Putamen (tissue), 1 donor: Measurements from ENCODE around the gene ACSL6.

ENCODE experiments used
- DNase-seq: peaks from one replicate; pipeline ENCODE4 v3.0.0-alpha.2; 2016; ENCODE audit warnings: low spot score

The ACSL6 gene

DNA sequence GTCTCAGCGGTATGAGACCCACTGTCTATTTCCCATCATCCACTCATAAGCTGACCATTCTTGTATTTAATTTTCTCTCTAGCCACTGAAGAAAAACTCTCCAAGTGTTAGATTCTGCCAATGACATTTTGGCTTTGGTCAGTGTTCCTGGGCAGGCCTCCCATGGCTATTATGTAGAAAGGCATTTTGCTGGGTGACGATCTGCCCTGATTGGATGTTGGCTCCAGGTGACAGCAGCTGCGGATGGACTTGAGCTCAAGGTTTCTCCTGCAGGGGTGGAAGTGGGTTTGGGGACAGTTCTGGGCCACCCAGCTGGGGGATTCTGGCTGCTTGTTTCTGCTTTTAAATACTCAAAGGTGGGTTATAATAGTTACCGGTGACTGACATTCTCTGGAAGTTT lies 31.6 kb downstream of the ACSL6 start:
- DNase-seq: no peak

DNA sequence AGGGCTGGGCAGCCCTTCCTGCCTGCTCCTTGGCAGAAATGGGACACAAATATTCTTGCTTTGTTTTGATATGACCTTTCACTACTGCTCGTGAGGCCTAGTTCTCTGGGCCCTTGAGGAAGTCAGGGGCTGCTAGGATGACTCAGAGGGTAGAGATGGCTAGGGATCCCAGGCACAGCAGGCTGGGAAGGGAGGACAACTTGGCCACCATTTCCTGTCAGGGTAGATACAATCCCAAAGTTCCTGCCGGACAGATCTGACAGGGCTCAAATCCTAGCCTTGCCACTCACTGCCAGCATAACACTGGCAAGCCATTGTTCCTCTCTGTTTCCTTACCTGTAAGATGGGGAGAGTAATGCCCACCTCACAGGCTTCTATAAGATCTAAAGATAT lies 34.2 kb downstream of the ACSL6 start:
- no peak for DNase-seq

DNA sequence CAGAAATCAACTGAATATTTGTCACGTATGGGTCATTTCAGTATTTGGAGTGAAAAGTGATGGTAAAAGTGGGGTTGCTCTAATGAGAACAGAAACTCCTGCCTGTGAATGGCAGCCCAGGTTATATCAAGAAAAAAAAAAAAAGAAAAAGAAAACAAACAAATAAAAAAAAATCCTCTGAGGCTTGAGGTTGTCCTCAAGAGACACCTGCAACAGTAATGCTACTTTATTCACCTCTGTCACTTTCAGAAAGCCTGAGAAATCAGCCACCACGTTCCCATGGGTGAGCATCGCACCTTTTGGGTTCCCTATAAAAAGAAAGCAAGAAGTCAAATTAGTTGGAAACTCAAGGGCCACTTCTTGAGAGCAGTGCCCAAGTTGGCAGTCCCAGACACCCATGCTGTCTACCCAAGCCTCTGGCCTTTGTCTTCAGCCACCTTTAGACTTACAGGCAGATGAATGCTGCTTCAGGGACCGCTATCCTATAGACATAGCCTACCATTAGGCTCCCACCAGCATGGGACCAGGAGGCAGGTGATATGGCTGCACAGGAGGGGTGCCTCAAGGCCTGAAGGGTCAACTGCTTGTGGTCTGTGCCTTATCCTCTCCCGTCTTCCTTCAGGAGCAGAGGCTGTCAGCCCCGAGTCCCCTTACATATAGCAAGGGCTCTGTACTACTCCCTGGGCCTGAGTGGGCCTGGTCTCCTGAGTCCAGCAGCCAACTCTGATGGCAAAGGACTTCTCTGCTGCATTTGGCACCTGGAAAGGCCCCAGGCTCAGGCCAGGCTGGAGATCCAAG lies 34.8 kb downstream of the ACSL6 start:
- DNase-seq: no peak

DNA sequence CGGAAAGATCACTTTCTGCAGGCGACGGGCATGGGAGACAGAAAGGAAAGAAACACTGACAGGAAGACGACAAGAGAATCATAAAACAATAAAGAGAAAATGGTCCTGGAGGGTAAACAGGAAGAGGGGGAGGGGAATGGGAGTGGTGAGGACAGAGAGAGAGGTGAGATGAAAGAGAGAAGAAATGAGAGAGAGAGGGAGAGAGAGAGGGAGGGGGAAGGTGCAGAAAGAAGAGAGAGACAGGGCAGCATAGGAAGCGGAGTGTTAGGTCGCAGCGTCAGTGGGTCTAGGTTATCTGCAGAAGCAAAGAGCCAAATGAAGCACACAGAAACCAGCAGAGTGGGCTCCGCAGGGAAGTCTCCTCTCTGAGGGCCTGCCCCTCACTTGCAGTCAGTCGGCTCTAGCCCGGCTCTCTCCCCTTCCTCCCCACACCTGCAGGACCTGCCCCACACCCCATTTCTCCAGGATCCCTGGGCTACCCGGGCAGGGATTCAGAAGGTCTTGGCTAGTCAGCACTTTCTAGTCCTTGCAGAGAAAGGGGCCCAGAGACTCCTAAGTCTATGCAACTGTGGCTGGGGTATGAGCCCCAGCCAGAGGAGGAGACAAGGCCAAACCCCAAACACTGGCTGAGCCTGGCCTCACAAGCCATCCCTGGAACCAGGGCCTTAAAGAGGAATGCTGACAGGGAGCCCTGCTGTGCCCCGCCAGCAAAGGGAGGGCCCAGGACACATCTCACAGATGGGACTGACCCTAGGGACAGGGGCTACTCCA lies 36.3 kb downstream of the ACSL6 start:
- no peak for DNase-seq

DNA sequence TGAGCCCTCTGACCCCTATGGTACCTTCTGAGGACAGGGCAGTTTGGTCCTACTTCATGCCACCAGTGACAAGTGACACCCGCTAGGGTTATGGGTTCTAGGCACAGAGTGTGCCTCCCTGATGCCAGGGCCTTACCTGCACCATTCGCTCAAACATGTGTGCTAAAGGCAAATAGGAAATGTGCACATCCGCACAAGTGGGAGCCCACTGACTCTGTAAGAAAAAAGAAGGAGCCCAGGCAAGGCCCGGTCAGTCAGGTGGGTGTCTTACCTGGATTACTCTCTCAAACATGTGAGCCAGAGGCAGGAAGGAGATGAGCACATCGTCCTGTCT lies 36.9 kb downstream of the ACSL6 start:
- DNase-seq: no peak

DNA sequence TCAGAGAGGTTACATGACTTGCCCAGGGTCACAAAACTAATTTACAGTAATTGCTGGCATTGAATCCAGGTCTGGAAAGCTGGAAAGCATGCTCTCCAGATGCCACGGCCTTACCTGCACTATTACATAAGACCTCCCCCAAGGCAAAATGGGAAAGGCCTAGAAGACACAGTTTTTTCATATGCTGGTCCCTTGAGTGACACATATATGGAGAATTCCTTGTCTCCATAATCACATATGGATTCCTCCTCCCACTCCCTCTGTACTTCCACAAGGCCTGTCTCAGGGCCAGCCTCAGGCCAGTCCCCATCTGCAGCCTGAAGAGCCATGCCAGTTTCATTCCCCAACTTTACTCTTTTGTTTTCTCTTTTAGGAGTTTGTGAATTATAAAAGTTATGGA lies 37.4 kb downstream of the ACSL6 start:
- no peak for DNase-seq

DNA sequence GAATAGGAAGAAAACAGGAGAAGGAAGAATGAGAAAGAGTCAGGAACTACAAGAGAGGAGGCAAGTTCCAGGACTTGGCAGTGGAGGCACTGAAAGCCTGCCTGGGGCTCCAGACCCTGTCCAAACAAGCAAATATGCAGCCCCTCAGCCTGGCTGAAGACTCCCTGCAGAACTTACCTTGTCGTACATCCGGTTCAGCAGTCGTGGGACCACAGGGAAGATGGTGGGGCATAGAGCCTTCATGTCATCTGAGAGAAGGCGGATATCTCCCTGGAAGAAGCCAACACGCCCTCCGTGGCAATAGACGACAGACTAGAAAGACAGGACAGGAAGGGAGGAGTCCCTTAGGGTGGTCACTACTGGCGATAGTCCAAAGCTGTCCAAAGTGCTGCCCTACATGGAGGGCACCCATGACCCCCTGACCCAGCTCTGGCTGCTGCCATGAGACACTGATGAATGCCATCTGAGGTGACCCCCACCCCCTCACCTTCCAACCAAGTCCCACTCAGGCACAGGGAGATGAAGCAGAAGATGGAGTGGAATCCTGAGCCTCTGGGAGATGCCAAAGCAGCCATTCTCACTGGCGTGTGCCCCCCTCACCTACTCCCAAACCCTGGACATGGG lies 38.3 kb downstream of the ACSL6 start:
- DNase-seq: no peak

DNA sequence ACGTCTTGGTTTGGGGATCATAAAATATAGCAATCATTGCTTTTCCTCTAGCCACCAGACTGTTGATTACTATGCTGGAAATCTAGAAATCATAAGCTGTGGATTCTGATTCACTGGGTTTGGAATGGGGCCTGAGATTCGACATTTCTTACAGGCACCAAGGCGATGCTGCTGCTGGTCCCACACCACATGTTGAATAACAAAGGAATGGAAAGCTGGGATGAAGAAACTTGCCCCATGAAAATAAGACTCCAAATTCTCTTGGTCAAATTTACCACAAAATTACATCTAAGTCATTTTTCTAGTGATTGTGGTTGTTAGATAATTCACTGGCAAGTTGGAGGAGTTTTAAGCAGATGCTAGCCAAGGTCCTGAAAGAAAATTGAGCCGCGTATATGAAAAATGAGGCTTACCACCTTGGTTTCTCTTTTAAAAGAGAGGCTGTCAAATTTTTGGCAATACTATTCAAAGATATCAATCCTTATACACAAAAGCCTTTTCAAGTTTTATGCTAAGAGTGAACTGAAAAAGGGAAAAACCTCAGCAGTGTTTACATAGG lies 43.0 kb downstream of the ACSL6 start:
- DNase-seq: no peak

DNA sequence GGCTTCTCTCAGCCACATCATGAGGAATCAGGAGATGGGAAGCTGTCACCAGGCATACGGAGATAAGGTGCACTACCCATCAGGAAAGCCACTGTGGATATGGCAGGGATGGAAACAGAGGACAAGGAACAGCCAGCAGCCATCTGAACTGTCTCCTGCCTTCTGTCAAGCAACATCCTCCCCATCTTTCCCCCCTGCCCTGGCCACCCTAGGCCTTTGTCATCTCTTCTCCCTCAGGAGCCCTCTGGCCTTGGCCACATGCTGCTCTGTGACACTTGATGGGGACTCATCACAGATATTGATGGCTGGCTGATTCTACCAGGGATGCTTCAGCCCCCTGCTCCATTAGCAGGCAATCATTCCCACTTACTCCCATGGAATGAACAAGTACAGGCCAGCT lies 44.9 kb downstream of the ACSL6 start:
- DNase-seq: no peak

DNA sequence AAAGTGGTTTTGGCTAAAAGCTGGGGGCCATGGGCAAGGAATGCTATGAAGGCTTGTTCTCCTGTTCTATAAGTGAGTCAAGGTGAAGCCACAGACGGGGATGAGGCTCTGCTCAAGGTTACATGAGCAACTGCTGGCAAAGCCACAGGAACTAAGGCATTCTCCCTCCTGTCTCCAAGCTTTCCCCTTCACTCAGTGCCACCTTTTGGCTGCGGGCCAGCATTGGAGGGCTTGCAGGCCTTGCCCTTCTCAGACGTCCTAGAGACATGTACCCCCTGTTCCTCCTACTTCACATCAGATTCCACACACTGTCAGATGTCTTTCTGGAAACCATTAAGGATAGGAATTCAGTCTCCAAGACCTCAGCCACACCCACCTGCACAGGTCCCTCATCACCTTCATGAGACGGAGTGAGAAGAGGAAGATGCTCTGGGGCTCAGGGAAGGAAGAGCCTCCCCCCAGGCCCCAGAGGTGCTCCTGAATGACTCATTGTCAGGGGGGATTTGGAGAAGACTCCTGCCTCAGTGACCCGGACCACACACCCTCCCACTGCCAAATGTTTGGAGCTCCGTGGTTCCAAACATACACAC lies 45.5 kb downstream of the ACSL6 start:
- DNase-seq: no peak

DNA sequence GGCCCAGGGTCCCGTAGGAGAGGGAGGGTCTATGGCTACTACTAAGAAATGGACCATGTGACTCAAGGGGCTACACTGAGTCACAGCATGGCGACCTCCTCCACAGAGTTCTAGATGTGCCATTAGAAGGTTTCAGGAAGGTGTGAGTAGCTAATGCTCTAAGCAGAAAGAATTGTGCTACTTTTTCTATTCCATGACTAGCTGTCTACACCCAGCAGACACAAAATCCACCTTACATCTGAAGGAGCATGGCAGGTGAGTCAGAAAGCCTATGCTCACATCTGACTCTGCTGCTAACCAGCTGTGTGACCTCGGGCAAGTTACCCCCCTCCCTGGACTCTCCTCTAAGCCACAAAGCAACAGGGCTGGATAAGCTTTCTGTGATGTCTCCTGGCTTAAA lies 51.6 kb downstream of the ACSL6 start:
- no peak for DNase-seq

DNA sequence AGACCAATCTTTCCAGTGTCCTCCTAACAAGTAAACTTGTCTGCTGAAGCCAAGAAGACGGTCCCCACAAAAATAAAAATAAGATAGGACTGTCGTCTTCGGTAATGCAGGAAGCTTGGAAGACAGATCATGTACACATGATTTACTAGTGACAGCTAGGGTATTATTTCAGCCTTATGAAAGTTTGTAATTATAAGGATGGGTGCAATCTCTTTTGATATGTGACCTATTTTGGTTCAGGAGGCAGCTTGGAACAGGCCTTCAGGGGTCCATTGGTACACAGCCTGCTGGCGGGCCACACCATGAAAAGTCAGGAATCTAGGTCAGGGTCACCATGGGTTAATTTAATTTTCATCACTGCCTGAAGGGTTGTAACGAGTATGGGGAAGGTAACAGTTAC lies 52.3 kb downstream of the ACSL6 start:
- no peak for DNase-seq

DNA sequence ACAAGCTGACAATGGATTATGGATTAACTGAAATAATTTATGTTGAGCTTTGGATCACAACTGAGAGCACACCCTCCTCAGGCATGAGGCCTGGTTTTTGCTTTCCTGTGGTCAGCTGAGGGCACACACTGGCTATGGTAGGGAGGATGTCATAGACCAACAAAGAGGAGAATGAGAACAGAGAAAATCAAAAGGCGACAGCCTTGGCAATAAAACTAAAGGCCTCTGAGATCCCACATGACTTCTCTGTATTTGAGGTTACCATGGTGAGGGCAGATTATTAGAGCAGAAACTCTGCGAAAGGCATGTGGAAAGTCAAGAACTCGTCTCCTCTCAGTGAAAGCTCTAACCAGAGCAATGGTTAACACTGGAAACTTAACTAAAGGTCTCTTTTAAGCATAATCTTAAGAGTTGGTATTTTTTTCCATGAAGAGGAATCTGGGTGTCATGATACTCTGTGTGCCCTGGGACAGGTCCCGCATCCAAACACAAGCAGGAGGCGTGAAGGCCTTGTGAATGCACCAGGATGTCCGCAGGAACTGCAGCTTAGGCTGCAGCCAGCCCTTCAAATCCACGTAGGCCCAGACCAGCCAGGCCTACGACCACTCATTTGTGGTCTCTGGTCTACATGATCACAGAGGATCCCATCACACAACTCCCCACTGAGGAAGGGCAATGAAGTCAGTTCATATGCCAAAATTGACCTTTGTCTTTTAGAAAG lies 53.6 kb downstream of the ACSL6 start:
- DNase-seq: peak; percentile 62

DNA sequence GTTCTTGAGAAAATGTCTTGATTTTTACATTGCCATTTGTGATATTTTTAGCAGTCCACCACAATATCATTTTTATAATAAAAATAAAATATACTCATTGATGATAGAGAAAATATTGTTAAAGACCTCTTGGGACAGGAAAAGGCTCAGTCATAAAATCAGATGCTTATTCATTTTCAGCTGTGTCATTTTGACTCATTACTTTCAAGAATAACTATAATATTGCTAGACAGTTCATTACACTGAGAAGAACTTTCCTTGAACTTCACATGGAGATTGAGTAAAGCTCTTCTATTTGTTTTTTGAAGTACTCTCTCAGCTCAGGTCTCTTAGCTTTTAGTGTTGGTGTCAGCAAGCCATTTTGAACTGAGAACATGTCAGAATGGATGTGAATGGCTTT lies 57.5 kb downstream of the ACSL6 start:
- DNase-seq: no peak

DNA sequence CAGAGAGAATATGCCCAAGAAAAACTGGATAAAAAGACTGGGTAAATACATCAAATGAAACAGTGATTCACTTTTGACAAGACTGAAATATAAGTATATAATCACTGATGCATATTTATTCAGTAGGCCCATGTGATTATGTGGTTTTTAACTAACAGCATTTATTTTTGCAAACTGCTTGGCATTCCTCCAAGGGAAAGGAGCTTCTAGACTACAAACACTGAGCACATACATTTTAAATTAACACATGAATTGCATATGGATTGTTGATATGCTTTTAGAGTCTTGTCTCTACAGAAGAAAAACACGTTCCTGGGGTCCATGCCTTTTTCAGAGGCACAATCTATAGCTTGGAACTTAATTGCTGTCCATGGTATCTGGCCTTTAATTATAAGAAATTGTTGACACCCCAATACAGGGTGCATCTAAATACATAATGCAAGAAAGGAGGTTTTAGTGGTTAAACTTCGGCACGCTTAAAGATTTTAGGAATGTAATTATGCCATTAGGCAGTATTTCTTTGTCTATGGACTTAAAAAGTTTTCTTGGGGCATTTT lies 59.1 kb downstream of the ACSL6 start:
- no peak for DNase-seq

DNA sequence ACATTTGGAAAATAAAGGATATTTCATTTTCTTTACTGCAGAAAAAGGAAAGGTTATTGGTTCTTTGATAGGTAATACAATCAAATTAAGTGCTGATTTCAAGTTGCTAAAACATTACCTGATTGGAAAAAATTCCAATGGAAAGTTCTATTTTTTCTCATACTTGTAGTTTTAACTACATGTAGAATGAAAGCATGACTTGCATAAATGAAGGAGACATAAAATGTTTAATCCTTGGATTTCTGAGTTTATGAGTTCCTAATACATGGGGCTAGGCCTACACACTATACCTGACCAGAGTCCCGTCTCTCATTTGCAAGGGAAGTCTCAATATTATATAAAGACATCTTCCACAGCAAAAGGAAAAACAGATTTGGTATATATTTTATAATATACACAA lies 60.8 kb downstream of the ACSL6 start:
- no peak for DNase-seq

DNA sequence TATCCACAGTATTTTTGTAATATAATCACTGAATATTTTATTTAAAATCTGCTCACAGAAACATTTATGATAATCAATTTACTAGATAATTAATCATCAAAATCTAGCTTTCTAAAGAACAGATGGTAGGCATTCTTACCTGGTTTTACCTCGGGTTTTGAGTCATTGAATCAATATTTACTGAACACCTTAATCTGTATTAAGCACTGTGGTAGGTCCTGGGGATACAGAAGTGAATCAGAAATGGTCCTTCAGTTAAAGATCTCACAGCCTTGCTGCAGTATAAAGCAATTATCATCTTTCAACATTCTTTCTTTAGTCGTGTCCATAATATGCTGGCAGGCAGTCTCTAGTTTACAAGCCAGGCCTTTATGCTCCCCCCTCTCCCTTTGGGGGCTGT lies 64.0 kb downstream of the ACSL6 start:
- DNase-seq: no peak

DNA sequence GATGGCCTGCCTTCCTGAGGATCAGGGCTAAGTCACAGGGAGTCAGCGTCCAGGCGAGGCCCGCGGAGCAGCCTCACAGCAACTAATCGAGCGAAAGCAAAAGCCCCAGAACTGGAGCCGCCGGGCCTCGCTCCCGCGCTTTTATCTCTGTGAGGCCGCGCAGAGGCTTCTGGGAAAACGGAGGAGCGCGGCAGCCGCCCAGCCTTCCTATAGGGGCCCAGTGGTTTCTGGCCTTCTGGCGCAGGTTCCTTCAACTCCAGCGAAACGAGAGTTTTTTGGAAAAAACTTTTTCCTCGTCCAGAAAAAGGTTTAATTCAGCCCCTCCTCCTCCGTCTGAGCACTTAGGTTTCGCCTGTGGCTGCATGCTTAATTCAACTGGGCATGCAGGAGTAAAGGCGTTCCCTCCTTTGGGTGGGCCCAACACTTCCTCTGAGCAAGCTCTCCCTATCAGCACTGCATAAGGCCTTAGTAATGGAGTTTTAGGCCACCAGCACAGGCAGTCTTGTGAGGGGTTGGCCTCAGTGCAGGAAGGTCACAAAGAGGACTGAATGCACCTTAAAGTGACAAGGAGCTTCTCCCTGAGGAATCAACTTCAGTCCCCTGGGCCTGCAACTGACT lies 65.8 kb downstream of the ACSL6 start, which contains the start of gene MEIKIN:
TSS of gene MEIKIN (minus strand) at position 113 of the 618 bp plus-strand sequence. CDS start 158 bp downstream, outside the sequence.
- no peak for DNase-seq

DNA sequence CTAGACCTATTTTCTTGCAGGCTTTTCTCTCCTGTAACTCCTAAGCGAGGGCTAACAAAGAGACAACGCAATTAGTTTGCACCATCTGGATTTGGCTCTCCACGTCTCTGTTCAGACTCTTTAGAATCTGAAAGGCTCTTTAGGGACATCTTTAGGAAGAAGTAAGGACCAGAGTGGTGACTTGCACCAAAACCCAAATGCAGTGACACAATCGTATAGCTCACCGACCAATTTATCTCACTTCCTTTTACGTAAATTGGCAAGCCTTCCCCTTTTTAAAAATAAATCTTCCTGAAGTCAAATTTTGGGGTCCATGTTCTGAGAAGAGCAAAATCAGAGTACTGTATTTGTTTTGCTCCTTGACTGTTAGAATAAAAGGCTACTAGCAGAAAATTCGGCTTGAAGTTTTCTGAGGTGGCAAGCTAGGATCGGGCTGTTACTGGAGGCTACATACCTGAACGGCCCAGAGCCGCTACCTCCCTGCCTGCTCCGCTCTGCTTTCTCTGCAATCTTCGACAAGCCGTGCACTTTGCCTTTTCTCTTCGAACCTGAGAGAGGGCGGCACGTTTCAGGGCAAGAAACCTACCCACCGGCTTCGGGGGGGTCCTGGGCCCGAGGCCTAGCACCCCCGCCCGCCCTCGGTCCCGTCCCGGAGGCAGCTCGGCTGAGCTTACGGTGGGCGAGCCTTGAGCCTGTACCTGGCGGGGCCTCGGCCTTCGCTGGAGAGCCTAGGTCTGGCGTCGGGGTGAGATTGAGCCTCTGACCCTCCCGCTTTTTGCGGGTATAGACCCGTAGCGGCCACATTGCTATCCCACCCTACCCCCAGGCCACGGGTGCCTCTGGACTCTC lies 66.5 kb downstream of the ACSL6 start:
- DNase-seq: no peak

DNA sequence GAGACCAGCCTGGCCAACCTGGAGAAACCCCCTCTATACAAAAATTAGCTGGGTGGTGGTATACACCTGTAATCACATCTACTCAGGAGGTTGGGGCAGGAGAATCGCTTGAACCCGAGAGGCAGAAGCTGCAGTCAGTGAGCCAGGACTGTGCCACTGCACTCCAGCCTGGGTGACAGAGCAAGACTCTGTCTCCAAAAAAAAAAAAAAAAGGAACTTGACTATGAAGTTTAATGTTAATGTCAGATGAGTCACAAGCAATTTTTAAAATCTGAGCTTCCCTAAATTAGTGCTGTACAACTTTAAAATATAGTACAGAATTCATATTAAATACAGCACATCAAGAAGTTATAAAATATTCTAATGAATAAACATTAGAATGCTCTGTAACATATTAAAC lies 67.5 kb downstream of the ACSL6 start:
- no peak for DNase-seq
